MM.1S (cell line): Measurements from ENCODE around the gene NOS3.

ENCODE experiments used
- DNase-seq: peaks from one replicate; pipeline ENCODE4 v3.0.0-alpha.2; 2015
- H2AFZ ChIP-seq: fragments of 300-600 bp; sonication (generic); 2 replicates; pipeline ENCODE4 v1.6.0; 2016; ENCODE audit warnings: antibody characterized with exemption, low read length
- H3F3A ChIP-seq: fragments of 300-600 bp; sonication (generic); 2 replicates; pipeline ENCODE4 v1.6.1; 2016; ENCODE audit warnings: mild to moderate bottlenecking, antibody characterized with exemption, low read length, moderate library complexity, mixed read lengths; ENCODE audit not compliant: insufficient read depth
- H3K27ac ChIP-seq: fragments of 300-600 bp; sonication (generic); 2 replicates; pipeline ENCODE4 v1.5.1; 2016; ENCODE audit warnings: mild to moderate bottlenecking, low read length
- H3K27me3 ChIP-seq: fragments of 300-600 bp; sonication (generic); replicated peaks from 2 replicates; pipeline ENCODE4 v1.6.0; 2016; ENCODE audit warnings: low read length; ENCODE audit not compliant: insufficient read depth
- H3K36me3 ChIP-seq: fragments of 300-600 bp; sonication (generic); replicated peaks from 2 replicates; pipeline ENCODE4 v1.6.1; 2016; ENCODE audit warnings: mild to moderate bottlenecking, low read length, mixed read lengths; ENCODE audit not compliant: insufficient read depth
- H3K4me1 ChIP-seq: fragments of 300-600 bp; sonication (generic); 2 replicates; pipeline ENCODE4 v1.6.1; 2016; ENCODE audit warnings: low read length, mixed read lengths
- H3K4me2 ChIP-seq: fragments of 300-600 bp; sonication (generic); 2 replicates; pipeline ENCODE4 v1.6.0; 2016; ENCODE audit warnings: low read depth, low read length
- H3K4me3 ChIP-seq: fragments of 300-600 bp; sonication (generic); 2 replicates; pipeline ENCODE4 v1.5.1; 2016; ENCODE audit warnings: low read length, mixed read lengths
- H3K79me2 ChIP-seq: fragments of 300-600 bp; sonication (generic); 2 replicates; pipeline ENCODE4 v1.6.1; 2016; ENCODE audit warnings: mixed run types, low read length, mixed read lengths
- H3K9ac ChIP-seq: fragments of 300-600 bp; sonication (generic); 2 replicates; pipeline ENCODE4 v1.6.1; 2016; ENCODE audit warnings: low read length, mixed read lengths
- H3K9me2 ChIP-seq: fragments of 300-600 bp; sonication (generic); replicated peaks from 2 replicates; pipeline ENCODE4 v1.6.1; 2016; ENCODE audit warnings: mild to moderate bottlenecking, low read length, mixed read lengths; ENCODE audit not compliant: insufficient read depth
- H3K9me3 ChIP-seq: fragments of 300-600 bp; sonication (generic); replicated peaks from 2 replicates; pipeline ENCODE4 v1.6.1; 2016; ENCODE audit warnings: mild to moderate bottlenecking, low read length, mixed read lengths; ENCODE audit not compliant: insufficient read depth
- H4K20me1 ChIP-seq: fragments of 300-600 bp; sonication (generic); 2 replicates; pipeline ENCODE4 v1.6.1; 2016; ENCODE audit warnings: mild to moderate bottlenecking, low read length, moderate library complexity, mixed read lengths; ENCODE audit not compliant: insufficient read depth
- CTCF ChIP-seq: fragments of 300-600 bp; sonication (generic); IDR thresholded peaks from 2 replicates; pipeline ENCODE4 v1.5.1; 2016; ENCODE audit warnings: antibody characterized with exemption, low read length, mixed read lengths
- EZH2 ChIP-seq: fragments of 300-600 bp; sonication (generic); optimal IDR thresholded peaks from 2 replicates; pipeline ENCODE3; 2017; ENCODE audit warnings: low read depth, mild to moderate bottlenecking, antibody characterized with exemption, low read length, mixed read lengths
- EZH2phosphoT487 ChIP-seq: fragments of 300-600 bp; sonication (generic); IDR thresholded peaks from 2 replicates; pipeline ENCODE4 v1.6.1; 2018; ENCODE audit warnings: antibody characterized with exemption, low read length

NOS3 gene

GRCh38 chr7:151047976-151048815 is 57.4 kb downstream of the NOS3 start, which contains the start of gene ASIC3:
Gene ASIC3 (plus strand): TSS chr7:151048531. CDS start chr7:151048886, 355 bp downstream.
- TF ChIP-seq EZH2 (no peak), CTCF (no peak), EZH2phosphoT487 (no peak)
- no peaks in the 10 kb centered on the region for H3K4me1 ChIP-seq
- no peak within 1 kb of the TSS for H3K9ac ChIP-seq
- H3K27me3 ChIP-seq = peaks cover 18% of the 10 kb centered on the region
- no peak within 1 kb of the TSS for H3K27ac ChIP-seq
- no peaks in the 10 kb centered on the region for H3F3A ChIP-seq
- no peak within 1 kb of the TSS for H2AFZ ChIP-seq
- no peaks in the 10 kb centered on the region for H3K36me3 ChIP-seq
- H3K9me2 ChIP-seq = no peaks in the 10 kb centered on the region
- no peak for DNase-seq
- H3K79me2 ChIP-seq = no peaks in the 10 kb centered on the region
- no peaks in the 10 kb centered on the region for H3K9me3 ChIP-seq
- H3K4me2 ChIP-seq = no peak within 1 kb of the TSS
- H4K20me1 ChIP-seq = no peaks in the 10 kb centered on the region
- H3K4me3 ChIP-seq = no peak within 1 kb of the TSS

GRCh38 chr7:151048911-151049463 is 58.2 kb downstream of the NOS3 start:
- no peak overlapping the region for H2AFZ ChIP-seq
- no peaks in the 10 kb centered on the region for H3K36me3 ChIP-seq
- no peaks in the 10 kb centered on the region for H3K4me1 ChIP-seq
- no peak overlapping the region for H3K4me2 ChIP-seq
- H3K4me3 ChIP-seq = no peak overlapping the region
- H3K9ac ChIP-seq = no peak overlapping the region
- H3K27me3 ChIP-seq = peaks cover 18% of the 10 kb centered on the region
- TF ChIP-seq EZH2 = no peak
- no peak for TF ChIP-seq EZH2phosphoT487
- no peak for TF ChIP-seq CTCF
- no peaks in the 10 kb centered on the region for H4K20me1 ChIP-seq
- no peaks in the 10 kb centered on the region for H3K79me2 ChIP-seq
- DNase-seq = no peak
- no peak overlapping the region for H3K27ac ChIP-seq
- no peaks in the 10 kb centered on the region for H3K9me3 ChIP-seq
- no peaks in the 10 kb centered on the region for H3F3A ChIP-seq
- H3K9me2 ChIP-seq = no peaks in the 10 kb centered on the region

GRCh38 chr7:151051108-151051507 is 60.3 kb downstream of the NOS3 start:
- Histone ChIP-seq H3K4me2 (no peak overlapping the region), H4K20me1 (no peaks in the 10 kb centered on the region), H3K79me2 (no peaks in the 10 kb centered on the region), H3K4me3 (no peak overlapping the region), H3K9me3 (no peaks in the 10 kb centered on the region), H3K27ac (no peak overlapping the region), H3F3A (no peaks in the 10 kb centered on the region), H3K4me1 (no peaks in the 10 kb centered on the region), H3K36me3 (no peaks in the 10 kb centered on the region), H3K27me3 (peaks cover 18% of the 10 kb centered on the region), H3K9me2 (no peaks in the 10 kb centered on the region), H3K9ac (no peak overlapping the region), H2AFZ (no peak overlapping the region)
- no peak for TF ChIP-seq EZH2
- no peak for TF ChIP-seq CTCF
- peak; percentile 33 for DNase-seq
